GM18511 (cell line): Measurements from ENCODE around the gene CR1.
A peak's percentile ranks its signal among the peaks of the same experiment; 100 is the strongest.
"Not testable (repeated sequence)": the region's sequence is repeated elsewhere in the genome, so short reads cannot be mapped to it uniquely, and the experiment has no call there.

Source experiments
- ATAC-seq: cut with Tn5 transposase; IDR thresholded peaks from one replicate; pipeline ENCODE4 v1.9.1; 2021; ENCODE audit warnings: mild to moderate bottlenecking, moderate library complexity; ENCODE audit not compliant: unreplicated experiment

Gene CR1

GRCh38 chr1:207669528-207670009 lies 173.6 kb downstream of the CR1 start:
- no peak for ATAC-seq

- ATAC-seq, result peak; percentile 61
These were observed 174.2 kb downstream of the CR1 start for GRCh38 chr1:207670192-207670591.

- ATAC-seq, result no peak
These were observed 175.0 kb downstream of the CR1 start for GRCh38 chr1:207670997-207671396.

DNA sequence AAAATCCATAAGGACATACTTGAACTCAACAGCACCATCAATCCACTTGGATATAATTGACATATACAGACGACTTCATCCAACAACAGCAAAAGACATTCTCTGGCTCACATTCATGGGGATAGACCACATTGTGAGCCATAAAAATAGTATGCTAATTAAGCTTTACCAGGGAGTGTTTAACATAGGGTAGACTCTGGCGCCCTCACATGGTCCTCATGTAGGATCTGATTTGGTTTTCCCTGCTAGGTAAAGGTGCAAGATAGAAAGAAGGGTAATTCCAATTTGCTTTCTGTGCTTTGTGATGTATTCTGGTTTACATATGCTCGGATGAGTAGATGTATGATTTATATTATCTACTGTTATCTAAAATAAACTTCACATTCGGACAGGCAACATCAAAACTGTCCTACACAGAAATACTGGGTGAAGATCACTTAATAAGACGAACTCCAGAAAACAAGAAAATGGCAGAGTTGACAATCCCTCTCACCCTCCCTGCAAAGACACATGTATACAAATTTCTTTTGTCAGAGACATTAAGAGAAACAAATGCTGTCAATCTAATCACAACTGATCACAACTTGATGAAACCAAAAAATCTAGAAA lies 176.7 kb downstream of the CR1 start:
- ATAC-seq, result no peak

DNA sequence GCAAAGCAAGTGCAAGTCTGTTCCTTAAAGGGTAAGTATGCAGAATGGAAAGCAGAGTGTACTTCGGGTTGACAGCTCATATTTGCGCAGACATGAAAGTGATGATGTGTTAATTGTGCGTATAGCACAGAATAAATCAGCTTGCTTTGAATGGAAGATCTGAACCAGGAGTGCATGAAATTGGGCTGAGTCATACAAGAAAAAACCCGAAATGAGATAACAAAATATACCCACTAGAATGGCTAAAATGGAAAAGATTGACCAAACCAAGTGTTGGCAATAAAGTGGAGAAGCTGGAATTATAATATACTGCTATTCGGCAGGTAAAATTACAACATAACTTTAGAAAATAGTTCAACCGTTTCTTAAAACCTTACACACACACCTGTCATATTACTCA lies 177.4 kb downstream of the CR1 start:
- ATAC-seq, result no peak

DNA sequence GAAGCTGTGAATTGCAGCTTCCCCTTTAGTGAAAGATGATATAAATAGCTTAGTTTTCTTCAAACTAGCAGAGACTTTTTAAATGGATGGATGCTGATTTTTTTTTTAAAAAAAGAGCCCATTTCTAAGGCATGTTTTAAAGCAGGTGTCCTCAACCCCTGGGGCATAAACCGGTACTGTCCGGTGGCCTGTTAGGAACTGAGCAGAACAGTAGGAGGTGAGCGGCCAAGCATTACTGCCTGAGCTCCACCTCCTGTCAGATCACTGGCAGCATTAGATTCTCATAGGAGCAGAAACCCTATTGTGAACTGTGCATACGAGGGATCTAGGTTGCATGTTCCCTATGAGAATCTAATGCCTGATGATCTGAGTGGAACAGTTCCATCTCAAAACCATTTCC lies 180.2 kb downstream of the CR1 start:
- no peak for ATAC-seq

- not testable (repeated sequence) for ATAC-seq
These were observed 184.8 kb downstream of the CR1 start for GRCh38 chr1:207680590-207681388.

- not testable (repeated sequence) for ATAC-seq
These were observed 187.0 kb downstream of the CR1 start for GRCh38 chr1:207682872-207683434.

- ATAC-seq, result not testable (repeated sequence)
These were observed 194.6 kb downstream of the CR1 start for GRCh38 chr1:207690551-207690950.

GRCh38 chr1:207691010-207691409 lies 195.1 kb downstream of the CR1 start:
- no peak for ATAC-seq
